ENCODE data around the gene TBCB. TPM values are rescaled to one million over a fixed set of nuclear protein-coding genes. Genes with fewer than 3 reads are reported as not detected.

TBCB gene
- total RNA-seq (2022; extraction: Qiagen RNA extraction; ENCODE audit: low read depth): 403 to 564 TPM (median 536 TPM) in 5 replicates

GRCh38 chr19:36115453-36116343 is at the start of gene TBCB:
TBCB (plus strand) TSS chr19:36115468; CDS start chr19:36115561, 93 bp downstream.

GRCh38 chr19:36110487-36111199 is 4.6 kb upstream of the TBCB start, which contains the start of gene OVOL3:
OVOL3 (plus strand) TSS chr19:36111143; CDS start chr19:36111203, 60 bp downstream.

GRCh38 chr19:36114721-36115452 is 381 bp upstream of the TBCB start, which contains the start of gene POLR2I:
POLR2I (minus strand) TSS chr19:36114875; CDS start chr19:36114856, 19 bp downstream.

GRCh38 chr19:36139473-36140303 is 24.4 kb downstream of the TBCB start, which contains the start of gene CAPNS1:
CAPNS1 (plus strand) TSS chr19:36140066; CDS start chr19:36141012, 946 bp downstream.

GRCh38 chr19:36152352-36153091 is 37.3 kb downstream of the TBCB start, which contains the start of gene COX7A1:
COX7A1 (minus strand) TSS chr19:36152447; CDS start chr19:36152407, 40 bp downstream.

Other genes with a start within 250 kb of the TBCB start
- 69.5 to 103 TPM (median 99.5 TPM) in 5 replicates for gene APLP1, start 246.9 kb upstream of the TBCB start, total RNA-seq (2022; extraction: Qiagen RNA extraction; ENCODE audit: low read depth)
- gene NFKBID, start 214.9 kb upstream of the TBCB start, total RNA-seq (2022; extraction: Qiagen RNA extraction; ENCODE audit: low read depth): 6.6 to 8.7 TPM (median 7.9 TPM) in 5 replicates
- 0.18 to 0.64 TPM (median 0.27 TPM) in 3 of 5 replicates, not detected in the others for gene HCST, start 212.9 kb upstream of the TBCB start, total RNA-seq (2022; extraction: Qiagen RNA extraction; ENCODE audit: low read depth)
- gene TYROBP, start 207.2 kb upstream of the TBCB start, total RNA-seq (2022; extraction: Qiagen RNA extraction; ENCODE audit: low read depth): not detected in 5 replicates
- 15.3 to 21.9 TPM (median 19.7 TPM) in 5 replicates for gene LRFN3, start 179.1 kb upstream of the TBCB start, total RNA-seq (2022; extraction: Qiagen RNA extraction; ENCODE audit: low read depth)
- 32.5 to 53.6 TPM (median 52.3 TPM) in 5 replicates for gene SDHAF1, start 120.3 kb upstream of the TBCB start, total RNA-seq (2022; extraction: Qiagen RNA extraction; ENCODE audit: low read depth)
- 0.13 to 0.72 TPM (median 0.28 TPM) in 5 replicates for gene SYNE4, start 106.7 kb upstream of the TBCB start, total RNA-seq (2022; extraction: Qiagen RNA extraction; ENCODE audit: low read depth)
- 25.3 to 29.7 TPM (median 26.5 TPM) in 5 replicates for gene ALKBH6, start 101.3 kb upstream of the TBCB start, total RNA-seq (2022; extraction: Qiagen RNA extraction; ENCODE audit: low read depth)
- gene CLIP3, start 82.6 kb upstream of the TBCB start, total RNA-seq (2022; extraction: Qiagen RNA extraction; ENCODE audit: low read depth): 0.40 to 1.4 TPM (median 0.76 TPM) in 5 replicates
- 4.5 to 6.9 TPM (median 5.2 TPM) in 5 replicates for gene THAP8, start 61.2 kb upstream of the TBCB start, total RNA-seq (2022; extraction: Qiagen RNA extraction; ENCODE audit: low read depth)
- gene WDR62, start 60.6 kb upstream of the TBCB start, total RNA-seq (2022; extraction: Qiagen RNA extraction; ENCODE audit: low read depth): 20.4 to 29.8 TPM (median 26.5 TPM) in 5 replicates
- 0.31 to 0.80 TPM in 2 of 5 replicates, not detected in the others for gene OVOL3, start 4.3 kb upstream of the TBCB start, total RNA-seq (2022; extraction: Qiagen RNA extraction; ENCODE audit: low read depth)
- gene POLR2I, start 593 bp upstream of the TBCB start, total RNA-seq (2022; extraction: Qiagen RNA extraction; ENCODE audit: low read depth): 240 to 283 TPM (median 257 TPM) in 5 replicates
- gene CAPNS1, start 24.6 kb downstream of the TBCB start, total RNA-seq (2022; extraction: Qiagen RNA extraction; ENCODE audit: low read depth): 1,532 to 2,429 TPM (median 2,140 TPM) in 5 replicates
- gene COX7A1, start 37.0 kb downstream of the TBCB start, total RNA-seq (2022; extraction: Qiagen RNA extraction; ENCODE audit: low read depth): not detected in 5 replicates
- gene ZNF565, start 99.2 kb downstream of the TBCB start, total RNA-seq (2022; extraction: Qiagen RNA extraction; ENCODE audit: low read depth): 3.7 to 4.9 TPM (median 4.2 TPM) in 5 replicates
- 87.9 to 180 TPM (median 119 TPM) in 5 replicates for gene ZNF146, start 99.6 kb downstream of the TBCB start, total RNA-seq (2022; extraction: Qiagen RNA extraction; ENCODE audit: low read depth)